NCI-H1417 (cell line): ENCODE results near the gene FOXRED2.
"Not testable (repeated sequence)": the region's sequence is repeated elsewhere in the genome, so short reads cannot be mapped to it uniquely, and the experiment has no call there.

Experiments used
- DNase-seq, 3 experiments: peaks; one replicate each; lab custom pipeline; 2025; lab: John Stamatoyannopoulos, UW

FOXRED2 gene

DNA sequence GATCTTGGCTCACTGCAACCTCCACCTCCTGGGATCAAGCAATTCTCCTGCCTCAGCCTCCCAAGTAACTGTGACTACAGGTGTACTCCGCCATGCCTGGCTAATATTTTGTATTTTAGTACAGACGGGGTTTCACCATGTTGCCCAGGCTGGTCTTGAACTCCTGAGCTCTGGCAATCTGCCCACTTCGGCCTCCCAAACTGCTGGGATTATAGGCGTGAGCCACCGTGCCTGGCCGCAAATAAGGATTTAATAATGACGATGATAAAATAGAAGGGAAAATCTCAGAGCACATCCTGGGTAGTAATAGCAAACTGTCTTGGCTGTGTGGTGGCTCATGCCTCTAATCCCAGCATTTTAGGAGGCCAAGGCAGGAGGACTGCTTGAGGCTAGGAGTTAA is 55.9 kb downstream of the FOXRED2 start:
- DNase-seq, result not testable (repeated sequence)

DNA sequence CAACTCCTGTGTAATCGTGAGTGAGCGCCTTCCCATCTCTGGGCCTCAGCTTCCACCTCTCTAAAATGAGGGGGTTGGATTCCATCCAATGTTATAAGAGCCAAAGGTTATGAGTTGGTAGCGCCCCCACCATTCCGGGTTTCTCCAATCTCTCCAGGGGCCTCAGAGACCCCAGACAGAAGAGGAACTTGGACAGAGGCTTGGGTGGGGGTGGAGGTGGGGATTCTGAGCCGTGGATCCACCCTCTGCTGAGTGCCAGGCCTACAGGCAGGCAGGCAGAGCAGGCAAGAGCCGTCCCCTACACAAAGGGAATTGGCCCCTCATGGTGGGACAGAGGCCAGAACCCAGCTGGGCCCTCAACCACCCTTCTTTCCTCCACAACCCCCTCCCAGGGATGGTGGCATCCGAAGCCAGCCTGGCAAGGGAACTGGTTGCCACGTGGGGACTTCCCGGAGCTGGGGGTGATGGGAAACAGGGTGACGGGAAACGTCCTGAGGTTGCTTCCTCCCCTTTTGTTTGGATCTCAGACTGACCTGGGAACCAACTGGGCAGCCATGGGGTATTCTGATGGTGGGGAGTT is 57.2 kb downstream of the FOXRED2 start:
- DNase-seq, result no peak

GRCh38 chr22:36447632-36448031 is 59.2 kb downstream of the FOXRED2 start:
- no peak for DNase-seq

DNA sequence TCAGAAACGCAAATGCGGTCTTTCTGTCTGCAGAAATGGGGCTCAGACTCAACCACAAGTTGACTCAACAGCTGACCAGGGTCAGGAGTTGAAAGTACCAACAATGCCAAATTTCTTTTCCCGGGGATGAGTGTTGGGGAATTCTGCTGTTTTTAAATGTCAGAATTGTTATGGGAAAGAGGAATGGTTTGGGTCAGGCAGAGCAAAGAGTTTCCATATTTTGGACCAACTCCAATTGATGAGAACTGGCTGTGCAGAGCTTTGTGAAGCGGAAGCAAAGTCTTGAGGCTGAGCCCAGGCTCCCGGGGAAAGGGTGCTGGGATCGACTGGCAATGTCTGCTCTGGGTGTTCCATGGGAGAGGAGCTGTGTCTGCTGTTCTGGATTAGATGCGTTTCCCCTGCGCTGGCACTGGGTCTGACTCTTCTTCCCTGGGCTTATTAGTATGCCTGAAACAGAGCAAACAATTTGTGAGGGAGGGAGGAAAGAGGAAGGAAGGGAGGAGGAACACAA is 61.6 kb downstream of the FOXRED2 start:
- no peak for DNase-seq

DNA sequence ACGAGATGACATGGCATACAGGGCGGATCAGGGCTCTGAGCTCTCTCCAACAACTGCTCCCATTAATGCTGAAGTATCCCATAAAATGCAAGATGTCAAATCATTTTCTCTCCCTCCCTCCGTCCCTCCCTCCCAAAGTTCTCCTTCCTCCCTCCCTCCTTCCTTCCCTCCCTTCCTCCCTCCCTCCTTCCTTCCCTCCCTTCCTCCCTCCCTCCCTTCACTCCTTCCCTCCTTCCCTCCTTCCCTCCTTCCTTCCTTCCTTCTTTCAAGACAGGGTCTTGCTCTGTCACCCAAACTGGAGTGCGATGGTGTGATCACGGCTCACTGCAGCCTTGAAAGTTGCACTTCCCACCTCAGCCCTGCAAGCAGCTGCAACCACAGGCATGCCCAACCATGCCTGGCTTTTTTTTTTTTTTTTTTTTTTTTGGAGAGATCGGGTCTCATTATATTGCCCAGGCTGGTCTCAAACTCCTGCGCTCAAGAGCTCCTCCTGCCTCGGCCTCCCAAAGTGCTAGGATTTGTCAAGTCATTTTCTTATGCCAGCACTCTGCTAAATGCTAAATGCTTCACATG is 63.6 kb downstream of the FOXRED2 start:
- peak in 1 of 3 experiments; percentile 15 for DNase-seq

GRCh38 chr22:36442506-36443197 is 64.2 kb downstream of the FOXRED2 start:
- peak in 1 of 3 experiments; percentile 10 for DNase-seq

DNA sequence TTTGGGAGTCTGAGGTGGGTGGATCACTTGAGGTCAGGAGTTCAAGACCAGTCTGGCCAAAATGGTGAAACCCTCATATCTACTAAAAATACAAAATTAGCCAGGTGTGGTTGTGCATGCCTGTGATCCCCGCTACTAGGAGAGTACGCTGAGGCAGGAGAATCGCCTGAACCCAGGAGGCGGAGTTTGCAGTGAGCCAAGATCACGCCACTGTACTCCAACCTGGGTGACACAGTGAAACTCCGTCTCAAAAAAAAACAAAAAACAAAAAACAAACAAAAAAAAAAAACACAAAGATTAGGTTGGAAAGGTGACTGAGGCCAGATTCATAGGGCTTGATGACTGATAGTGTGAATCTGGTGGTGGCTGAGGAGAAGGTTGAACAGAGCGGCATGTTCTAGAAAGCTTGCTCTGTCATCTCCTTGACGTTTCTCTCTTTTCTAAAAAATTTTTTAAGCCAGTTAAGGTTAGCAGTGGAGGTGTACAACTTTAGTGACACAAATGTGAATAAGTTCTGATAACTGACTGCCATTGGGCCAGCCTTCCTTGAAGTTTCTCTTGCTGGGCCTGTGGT is 66.3 kb downstream of the FOXRED2 start:
- DNase-seq, result no peak

DNA sequence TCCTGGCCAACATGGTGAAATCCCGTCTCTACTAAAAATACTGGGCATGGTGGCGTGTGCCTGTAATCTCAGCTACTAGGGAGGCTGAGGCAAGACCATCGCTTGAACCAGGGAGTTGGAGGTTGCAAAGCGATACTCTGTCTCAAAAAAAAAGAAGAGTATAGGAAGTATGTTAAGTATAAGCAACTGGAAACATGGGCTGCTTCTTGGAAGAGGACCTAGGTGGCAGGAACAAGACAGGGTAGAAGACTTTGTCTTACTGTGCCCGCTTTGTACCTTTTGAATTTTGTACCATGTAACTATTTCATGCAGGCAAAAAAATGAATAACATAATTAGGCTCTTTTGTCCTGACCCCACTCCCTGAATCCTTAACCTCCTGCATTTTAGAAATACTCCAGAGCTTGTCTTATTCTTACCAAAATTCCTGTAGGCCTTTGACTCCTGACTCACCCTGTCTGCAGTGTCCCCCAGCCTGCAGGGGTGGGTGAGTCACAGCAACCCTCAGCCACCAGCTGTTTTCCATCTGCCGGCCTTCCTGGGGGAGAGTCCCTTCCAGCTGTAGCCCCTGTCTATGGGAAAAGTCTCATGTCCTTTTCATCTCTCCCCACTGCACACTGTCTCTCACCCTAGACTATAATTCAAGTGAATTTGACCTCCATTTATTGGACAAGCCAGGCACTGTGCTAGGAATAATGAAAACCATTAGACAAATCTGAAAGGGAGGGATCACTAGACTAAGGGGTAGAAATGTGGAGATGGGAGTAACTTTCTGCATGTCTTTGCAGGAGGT is 67.2 kb downstream of the FOXRED2 start:
- DNase-seq, result no peak
